Measurements from ENCODE around the gene CHST7.

The CHST7 gene

GRCh38 chrX:46610070-46610658 is 36.6 kb downstream of the CHST7 start:
- no peak for DNase-seq (ENCODE audit: low read depth)

- no peak for DNase-seq (ENCODE audit: low read depth)
Measured at GRCh38 chrX:46611658-46612362, 38.2 kb downstream of the CHST7 start.

GRCh38 chrX:46617906-46618305 is 44.3 kb downstream of the CHST7 start:
- DNase-seq (ENCODE audit: low read depth), result no peak

- no peak for DNase-seq (ENCODE audit: low read depth)
Measured at GRCh38 chrX:46618947-46619346, 45.4 kb downstream of the CHST7 start.

GRCh38 chrX:46620505-46620904 is 46.9 kb downstream of the CHST7 start:
- peak; percentile 27 for DNase-seq (ENCODE audit: low read depth)

- DNase-seq (ENCODE audit: low read depth), result no peak
Measured at GRCh38 chrX:46621572-46621971, 48.0 kb downstream of the CHST7 start.

GRCh38 chrX:46624090-46624786 is 50.7 kb downstream of the CHST7 start:
- no peak for DNase-seq (ENCODE audit: low read depth)

- peak; percentile 30 for DNase-seq (ENCODE audit: low read depth)
Measured at GRCh38 chrX:46626566-46626965, 53.0 kb downstream of the CHST7 start.

GRCh38 chrX:46627062-46627461 is 53.5 kb downstream of the CHST7 start:
- DNase-seq (ENCODE audit: low read depth), result no peak

GRCh38 chrX:46627711-46628419 is 54.3 kb downstream of the CHST7 start:
- DNase-seq (ENCODE audit: low read depth), result no peak

- peak; percentile 46 for DNase-seq (ENCODE audit: low read depth)
Measured at GRCh38 chrX:46628460-46629371, 55.2 kb downstream of the CHST7 start.

- DNase-seq (ENCODE audit: low read depth), result peak; percentile 67
Measured at GRCh38 chrX:46630141-46630540, 56.6 kb downstream of the CHST7 start.

GRCh38 chrX:46634577-46634976 is 61.0 kb downstream of the CHST7 start:
- DNase-seq (ENCODE audit: low read depth), result no peak

- DNase-seq (ENCODE audit: low read depth), result no peak
Measured at GRCh38 chrX:46635186-46635585, 61.6 kb downstream of the CHST7 start.

- DNase-seq (ENCODE audit: low read depth), result no peak
Measured at GRCh38 chrX:46636223-46636622, 62.7 kb downstream of the CHST7 start.

GRCh38 chrX:46637938-46638337 is 64.4 kb downstream of the CHST7 start:
- peak; percentile 43 for DNase-seq (ENCODE audit: low read depth)

GRCh38 chrX:46642145-46642544 is 68.6 kb downstream of the CHST7 start:
- DNase-seq (ENCODE audit: low read depth), result no peak

GRCh38 chrX:46643636-46644035 is 70.1 kb downstream of the CHST7 start:
- DNase-seq (ENCODE audit: low read depth), result no peak

GRCh38 chrX:46645614-46646013 is 72.0 kb downstream of the CHST7 start:
- DNase-seq (ENCODE audit: low read depth), result no peak

- no peak for DNase-seq (ENCODE audit: low read depth)
Measured at GRCh38 chrX:46647251-46647650, 73.7 kb downstream of the CHST7 start.

All from iris pigment epithelial cell (primary cell).